HAP-1 (cell line): Measurements from ENCODE around the gene FAM120C.

Experiments
- DNase-seq, 2 experiments: peaks; one replicate each; pipeline ENCODE4 v3.0.0-alpha.2; 2016 to 2020; ENCODE audit warnings: low spot score in 2 of 2
- H3K27me3 ChIP-seq: fragments of 250-450 bp; sonication (Bioruptor Pico); 2 replicates; pipeline ENCODE4 v1.5.1; 2020; ENCODE audit warnings: low read depth, mild to moderate bottlenecking, moderate library complexity
- H3K36me3 ChIP-seq: fragments of 250-450 bp; sonication (Bioruptor Pico); replicated peaks from 2 replicates; pipeline ENCODE4 v1.5.1; 2020; ENCODE audit warnings: mild to moderate bottlenecking
- H3K4me1 ChIP-seq: fragments of 250-450 bp; sonication (Bioruptor Pico); 2 replicates; pipeline ENCODE4 v1.5.1; 2020; ENCODE audit warnings: mild to moderate bottlenecking
- H3K4me3 ChIP-seq: fragments of 250-450 bp; sonication (Bioruptor Pico); 2 replicates; pipeline ENCODE4 v1.5.1; 2020; ENCODE audit warnings: mild to moderate bottlenecking, moderate library complexity
- H3K9me3 ChIP-seq: fragments of 250-450 bp; sonication (Bioruptor Pico); 2 replicates; pipeline ENCODE4 v1.5.1; 2020; ENCODE audit warnings: mild to moderate bottlenecking, moderate library complexity
- in situ Hi-C: fragments of 300-500 bp; cut with MboI; formaldehyde crosslinking; loops from 3 replicates; pipeline ENCODE4 v1.14.3; 2020; ENCODE audit warnings: low sequenced_read_pairs, inconsistent platforms, mixed read lengths

Gene FAM120C

GRCh38 chrX:54182864-54183613 lies at the start of gene FAM120C:
Gene FAM120C (minus strand): TSS chrX:54183254. CDS start chrX:54183198, 56 bp downstream.
- peak within 1 kb of the TSS; percentile 61 for H3K4me3 ChIP-seq
- peaks cover 15% of the 10 kb centered on the region for H3K4me1 ChIP-seq
- in situ Hi-C loops: no loop called here
- H3K36me3 ChIP-seq: no peaks in the 10 kb centered on the region
- no peaks in the 10 kb centered on the region for H3K27me3 ChIP-seq
- DNase-seq: peak; percentile 86 to 91
- H3K9me3 ChIP-seq: no peaks in the 10 kb centered on the region

GRCh38 chrX:54230435-54231148 lies 47.5 kb upstream of the FAM120C start:
- no peak for DNase-seq
- H3K27me3 ChIP-seq: no peaks in the 10 kb centered on the region
- in situ Hi-C loops: no loop called here

GRCh38 chrX:54223581-54223980 lies 40.5 kb upstream of the FAM120C start:
- Histone ChIP-seq H3K36me3 (no peaks in the 10 kb centered on the region), H3K4me1 (peaks cover 2% of the 10 kb centered on the region; the same call in 1 of the 2 replicates), H3K4me3 (no peak overlapping the region), H3K9me3 (no peaks in the 10 kb centered on the region), H3K27me3 (no peaks in the 10 kb centered on the region)
- in situ Hi-C loops: no loop called here
- peak; percentile 11 to 19 for DNase-seq

More at GRCh38 chrX:54230435-54231148, 47.5 kb upstream of the FAM120C start:
- no peak overlapping the region for H3K4me3 ChIP-seq
- no peaks in the 10 kb centered on the region for H3K9me3 ChIP-seq
- H3K4me1 ChIP-seq: peaks cover 2% of the 10 kb centered on the region; the same call in 1 of the 2 replicates
- no peaks in the 10 kb centered on the region for H3K36me3 ChIP-seq

GRCh38 chrX:54213603-54214002 lies 30.5 kb upstream of the FAM120C start:
- Histone ChIP-seq H3K9me3 (no peaks in the 10 kb centered on the region), H3K4me1 (no peaks in the 10 kb centered on the region), H3K27me3 (no peaks in the 10 kb centered on the region), H3K36me3 (no peaks in the 10 kb centered on the region), H3K4me3 (no peak overlapping the region)
- no peak for DNase-seq
- in situ Hi-C loops: no loop called here

GRCh38 chrX:54208531-54208930 lies 25.5 kb upstream of the FAM120C start:
- Histone ChIP-seq H3K36me3 (no peaks in the 10 kb centered on the region), H3K27me3 (no peaks in the 10 kb centered on the region), H3K4me1 (no peaks in the 10 kb centered on the region), H3K9me3 (no peaks in the 10 kb centered on the region), H3K4me3 (no peak overlapping the region)
- DNase-seq: no peak
- in situ Hi-C loops: no loop called here

GRCh38 chrX:54198262-54198661 lies 15.2 kb upstream of the FAM120C start:
- no peak overlapping the region for H3K4me3 ChIP-seq
- peak in 1 of 2 experiments; percentile 50 for DNase-seq
- no peaks in the 10 kb centered on the region for H3K9me3 ChIP-seq
- H3K36me3 ChIP-seq: no peaks in the 10 kb centered on the region; the same call in 1 of the 2 replicates
- peaks cover 21% of the 10 kb centered on the region for H3K4me1 ChIP-seq
- no peaks in the 10 kb centered on the region for H3K27me3 ChIP-seq
- in situ Hi-C loops: no loop called here

GRCh38 chrX:54194982-54195588 lies 12.0 kb upstream of the FAM120C start:
- Histone ChIP-seq H3K9me3 (no peaks in the 10 kb centered on the region), H3K4me1 (peaks cover 21% of the 10 kb centered on the region), H3K27me3 (no peaks in the 10 kb centered on the region), H3K4me3 (no peak overlapping the region), H3K36me3 (no peaks in the 10 kb centered on the region; the same call in 1 of the 2 replicates)
- in situ Hi-C loops: no loop called here
- no peak for DNase-seq

GRCh38 chrX:54193085-54193821 lies 10.2 kb upstream of the FAM120C start:
- DNase-seq: no peak
- Histone ChIP-seq H3K36me3 (no peaks in the 10 kb centered on the region; the same call in 1 of the 2 replicates), H3K27me3 (no peaks in the 10 kb centered on the region), H3K9me3 (no peaks in the 10 kb centered on the region), H3K4me1 (peaks cover 21% of the 10 kb centered on the region), H3K4me3 (no peak overlapping the region)
- in situ Hi-C loops: no loop called here

- no peaks in the 10 kb centered on the region for H3K9me3 ChIP-seq
- H3K27me3 ChIP-seq: no peaks in the 10 kb centered on the region
- H3K4me3 ChIP-seq: no peak overlapping the region
- no peaks in the 10 kb centered on the region for H3K36me3 ChIP-seq
- peaks cover 4% of the 10 kb centered on the region for H3K4me1 ChIP-seq
- DNase-seq: no peak
- in situ Hi-C loops: no loop called here
Observed at GRCh38 chrX:54184474-54184873, 1.4 kb upstream of the FAM120C start.

- DNase-seq: peak; percentile 51 to 75
- no peaks in the 10 kb centered on the region for H3K36me3 ChIP-seq
- H3K4me1 ChIP-seq: peaks cover 22% of the 10 kb centered on the region
- H3K4me3 ChIP-seq: peak overlapping the region; percentile 61
- H3K9me3 ChIP-seq: no peaks in the 10 kb centered on the region
- no peaks in the 10 kb centered on the region for H3K27me3 ChIP-seq
- in situ Hi-C loops: no loop called here
Observed at GRCh38 chrX:54182194-54182863, 725 bp downstream of the FAM120C start.

- H3K4me1 ChIP-seq: peaks cover 22% of the 10 kb centered on the region
- no peaks in the 10 kb centered on the region for H3K9me3 ChIP-seq
- H3K4me3 ChIP-seq: peak overlapping the region; percentile 61
- peak in 1 of 2 experiments; percentile 10 for DNase-seq
- in situ Hi-C loops: no loop called here
- no peaks in the 10 kb centered on the region for H3K27me3 ChIP-seq
- peaks cover 4% of the 10 kb centered on the region for H3K36me3 ChIP-seq
Observed at GRCh38 chrX:54181202-54181953, 1.7 kb downstream of the FAM120C start.

GRCh38 chrX:54180403-54180802 lies 2.7 kb downstream of the FAM120C start:
- H3K27me3 ChIP-seq: no peaks in the 10 kb centered on the region
- in situ Hi-C loops: no loop called here
- no peak for DNase-seq
- peak overlapping the region; percentile 61 for H3K4me3 ChIP-seq
- peaks cover 8% of the 10 kb centered on the region for H3K36me3 ChIP-seq
- H3K4me1 ChIP-seq: peaks cover 22% of the 10 kb centered on the region
- H3K9me3 ChIP-seq: no peaks in the 10 kb centered on the region
